IPS DF 4.7 (cell line): ENCODE results near the gene PDZD7.

Source experiments
- DNase-seq: peaks from one replicate; pipeline ENCODE4 v3.0.0-alpha.2; 2013; ENCODE audit warnings: low spot score; ENCODE audit errors: extremely low read depth

Gene PDZD7

GRCh38 chr10:101061624-101062231 lies 30.8 kb upstream of the PDZD7 start, which contains the start of gene KAZALD1:
Gene KAZALD1, plus strand, starts transcription at chr10:101061989. Its CDS starts 604 bp downstream, at chr10:101062593.
- DNase-seq = no peak

- DNase-seq = no peak
Measured at GRCh38 chr10:101060951-101061623, 30.2 kb upstream of the PDZD7 start.

- DNase-seq = no peak
Measured at GRCh38 chr10:101060036-101060950, 29.4 kb upstream of the PDZD7 start.

- DNase-seq = no peak
Measured at GRCh38 chr10:101056365-101057151, 25.6 kb upstream of the PDZD7 start.

- no peak for DNase-seq
Measured at GRCh38 chr10:101055411-101055810, 24.5 kb upstream of the PDZD7 start.

GRCh38 chr10:101054876-101055275 lies 23.9 kb upstream of the PDZD7 start:
- DNase-seq = no peak

GRCh38 chr10:101054351-101054750 lies 23.4 kb upstream of the PDZD7 start:
- no peak for DNase-seq

GRCh38 chr10:101053516-101053915 lies 22.6 kb upstream of the PDZD7 start:
- no peak for DNase-seq

GRCh38 chr10:101052285-101052684 lies 21.4 kb upstream of the PDZD7 start:
- DNase-seq = no peak

GRCh38 chr10:101050208-101051069 lies 19.5 kb upstream of the PDZD7 start:
- no peak for DNase-seq

- DNase-seq = no peak
Measured at GRCh38 chr10:101047961-101048892, 17.3 kb upstream of the PDZD7 start.

- DNase-seq = no peak
Measured at GRCh38 chr10:101047268-101047667, 16.3 kb upstream of the PDZD7 start.

GRCh38 chr10:101046332-101047238 lies 15.7 kb upstream of the PDZD7 start:
- DNase-seq = no peak

- no peak for DNase-seq
Measured at GRCh38 chr10:101044117-101044516, 13.2 kb upstream of the PDZD7 start.

GRCh38 chr10:101043363-101043707 lies 12.4 kb upstream of the PDZD7 start:
- no peak for DNase-seq

GRCh38 chr10:101042667-101043362 lies 11.9 kb upstream of the PDZD7 start:
- DNase-seq = no peak

- DNase-seq = no peak
Measured at GRCh38 chr10:101042118-101042517, 11.2 kb upstream of the PDZD7 start.
